Measurements from ENCODE around the gene GABRB3.

- TF ChIP-seq POLR2A (IDR thresholded peaks at IDR 0.05; ENCODE audit: low read length) (no peak), GATA1 (IDR thresholded peaks at IDR 0.05; ENCODE audit: low read depth, low read length) (no peak)
Observed at GRCh38 chr15:26630857-26631256, 142.0 kb downstream of the GABRB3 start.
